CD4-positive, alpha-beta T cell (primary cell): ENCODE data around the gene PPL. TPM values are rescaled to one million over a fixed set of nuclear protein-coding genes. Genes with fewer than 3 reads are reported as not detected.

Source experiments
- ATAC-seq: fragments of 200-7000 bp; cut with Tn5 transposase; one replicate; pipeline ENCODE4 v1.10.0; 2022; ENCODE audit warnings: mild to moderate bottlenecking; ENCODE audit not compliant: poor library complexity
- CTCF ChIA-PET: fragments of 350-600 bp; sonication (Branson Sonifier 250); formaldehyde crosslinking; loops from one replicate; lab custom pipeline; 2021; ENCODE audit warnings: antibody characterized with exemption, inconsistent platforms; lab: Charles Lee
- POLR2A ChIA-PET: fragments of 350-600 bp; sonication (Branson Sonifier 250); formaldehyde crosslinking; loops from one replicate; lab custom pipeline; 2021; ENCODE audit warnings: antibody characterized with exemption, inconsistent platforms; lab: Charles Lee
- DNase-seq, 14 experiments: peaks; one replicate each; pipeline ENCODE4 v3.0.0-alpha.2; 2013 to 2020; ENCODE audit warnings: mixed read lengths in 2 of 14
- H3K27ac ChIP-seq, 2 donors: one replicate each; pipeline versions ENCODE4 v1.5.1 to v1.7.0; 2013; ENCODE audit warnings: low read length in 2 of 2, low read depth in 1 of 2, mild to moderate bottlenecking in 1 of 2
- H3K27me3 ChIP-seq, 2 experiments: 1 replicate in 1 of 2; 2 replicates in 1 of 2; pipeline versions ENCODE4 v1.6.1 to v1.7.0; 2013; ENCODE audit warnings: low read length in 2 of 2, control low read depth in 1 of 2, mild to moderate bottlenecking in 1 of 2, moderate library complexity in 1 of 2; ENCODE audit not compliant: insufficient read depth in 2 of 2, control insufficient read depth in 1 of 2
- H3K36me3 ChIP-seq: one replicate; pipeline ENCODE4 v1.6.1; 2013; ENCODE audit warnings: low read length, control low read depth; ENCODE audit not compliant: insufficient read depth
- H3K4me1 ChIP-seq: one replicate; pipeline ENCODE4 v1.6.1; 2013; ENCODE audit warnings: low read length, control low read depth; ENCODE audit not compliant: insufficient read depth
- H3K4me3 ChIP-seq: one replicate; pipeline ENCODE4 v1.5.1; 2013; ENCODE audit warnings: mild to moderate bottlenecking, low read length, moderate library complexity
- H3K9me3 ChIP-seq, 2 experiments: 1 replicate in 1 of 2; 2 replicates in 1 of 2; pipeline versions ENCODE4 v1.6.1 to v1.7.0; 2013; ENCODE audit warnings: low read length in 2 of 2, mild to moderate bottlenecking in 2 of 2, control low read depth in 1 of 2, moderate library complexity in 1 of 2; ENCODE audit not compliant: control insufficient read depth in 1 of 2, insufficient read depth in 1 of 2
- H3K27ac Mint-ChIP-seq: one replicate; pipeline ENCODE4 v1.8.0; 2020; ENCODE audit warnings: mixed read lengths
- H3K27me3 Mint-ChIP-seq: one replicate; pipeline ENCODE4 v1.8.0; 2021; ENCODE audit warnings: mixed read lengths
- H3K36me3 Mint-ChIP-seq: one replicate; pipeline ENCODE4 v1.8.0; 2021; ENCODE audit warnings: low read depth, mixed read lengths
- H3K4me1 Mint-ChIP-seq: one replicate; pipeline ENCODE4 v1.8.0; 2021; ENCODE audit warnings: low read depth, mixed read lengths
- H3K4me3 Mint-ChIP-seq: one replicate; pipeline ENCODE4 v1.8.0; 2020; ENCODE audit warnings: mild to moderate bottlenecking, mixed read lengths
- H3K9me3 Mint-ChIP-seq: one replicate; pipeline ENCODE4 v1.8.0; 2020; ENCODE audit warnings: mixed read lengths
- intact Hi-C, 2 experiments: fragments of 100-400 bp; cut with DNase I in 1 of 2; cut with micrococcal nuclease in 1 of 2; formaldehyde crosslinking; loops; one replicate each; pipeline versions ENCODE4 v1.15.1 to v1.9.0; 2023 to 2025; cut with DNase I, micrococcal nuclease
- total RNA-seq, 174 experiments: library from RNA in 2 of 174; stranded (reverse) in 2 of 174; gene quantifications; one replicate each; pipeline ENCODE4 v1.2.3 and lab custom pipeline; 2021 to 2026
- TF ChIP-seq, protein P1 (sequence below): fragments of 200-600 bp; IDR thresholded peaks from one replicate; pipeline ENCODE4 v1.8.0; 2022; ENCODE audit warnings: antibody characterized with exemption, mild to moderate bottlenecking

The PPL gene
- total RNA-seq, 2 experiments from 2014 or later, result not detected

DNA sequence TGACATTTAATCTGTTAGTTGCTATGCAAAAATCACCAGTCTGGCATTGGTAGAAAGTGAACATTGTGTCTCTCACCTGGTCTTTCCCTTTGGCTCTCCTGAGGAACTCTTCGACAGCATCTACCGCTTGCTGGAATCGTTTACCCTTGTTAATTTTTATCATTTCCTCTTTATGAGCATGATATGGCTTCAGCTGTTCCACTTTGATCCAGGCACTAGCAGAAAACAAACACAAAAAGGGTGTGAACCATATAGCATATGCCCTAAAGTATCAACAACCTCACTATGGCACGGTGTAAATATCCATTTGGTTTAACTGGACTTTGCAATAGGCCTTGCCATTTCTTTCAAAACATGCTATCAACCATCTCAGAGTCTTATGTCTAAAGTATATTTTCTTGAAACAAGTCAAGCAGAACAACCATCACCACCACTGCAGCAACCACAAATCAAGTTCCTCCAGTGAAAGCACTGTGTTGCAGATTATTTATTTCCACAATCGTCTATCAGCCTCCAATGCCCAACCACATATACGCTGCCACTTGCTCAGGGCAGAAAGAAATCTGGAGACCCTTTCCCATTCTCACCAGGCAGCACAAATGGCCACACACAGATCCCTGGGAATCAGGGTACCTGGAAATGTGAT is 104.1 kb downstream of the PPL start:
- Histone ChIP-seq H3K36me3 (peaks cover 76% of the 10 kb centered on the region), H3K4me3 (no peak overlapping the region), H3K4me1 (no peaks in the 10 kb centered on the region), H3K9me3 (no peaks in the 10 kb centered on the region), H3K27me3 (no peaks in the 10 kb centered on the region), H3K27ac (no peak overlapping the region)
- H3K27me3 Mint-ChIP-seq, result no peaks in the 10 kb centered on the region
- intact Hi-C loops, result no loop called here
- POLR2A ChIA-PET, result interaction anchor here (0.7 kb wide), 1 partner anchor 65 kb away, joined by 3 read pairs; no protein-coding TSS in a partner anchor
- no peaks in the 10 kb centered on the region for H3K9me3 Mint-ChIP-seq
- no peak overlapping the region for H3K4me3 Mint-ChIP-seq
- TF ChIP-seq, protein P1, sequence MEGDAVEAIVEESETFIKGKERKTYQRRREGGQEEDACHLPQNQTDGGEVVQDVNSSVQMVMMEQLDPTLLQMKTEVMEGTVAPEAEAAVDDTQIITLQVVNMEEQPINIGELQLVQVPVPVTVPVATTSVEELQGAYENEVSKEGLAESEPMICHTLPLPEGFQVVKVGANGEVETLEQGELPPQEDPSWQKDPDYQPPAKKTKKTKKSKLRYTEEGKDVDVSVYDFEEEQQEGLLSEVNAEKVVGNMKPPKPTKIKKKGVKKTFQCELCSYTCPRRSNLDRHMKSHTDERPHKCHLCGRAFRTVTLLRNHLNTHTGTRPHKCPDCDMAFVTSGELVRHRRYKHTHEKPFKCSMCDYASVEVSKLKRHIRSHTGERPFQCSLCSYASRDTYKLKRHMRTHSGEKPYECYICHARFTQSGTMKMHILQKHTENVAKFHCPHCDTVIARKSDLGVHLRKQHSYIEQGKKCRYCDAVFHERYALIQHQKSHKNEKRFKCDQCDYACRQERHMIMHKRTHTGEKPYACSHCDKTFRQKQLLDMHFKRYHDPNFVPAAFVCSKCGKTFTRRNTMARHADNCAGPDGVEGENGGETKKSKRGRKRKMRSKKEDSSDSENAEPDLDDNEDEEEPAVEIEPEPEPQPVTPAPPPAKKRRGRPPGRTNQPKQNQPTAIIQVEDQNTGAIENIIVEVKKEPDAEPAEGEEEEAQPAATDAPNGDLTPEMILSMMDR, result no peak
- peaks cover 5% of the 10 kb centered on the region for H3K4me1 Mint-ChIP-seq
- CTCF ChIA-PET, result no interaction called here
- peaks cover 83% of the 10 kb centered on the region for H3K36me3 Mint-ChIP-seq
- H3K27ac Mint-ChIP-seq, result no peak overlapping the region
- DNase-seq (no peak), ATAC-seq (no peak)

Other genes starting within 250 kb of the PPL start
- gene NUDT16L1, start 243.6 kb downstream of the PPL start, total RNA-seq, result 10 to 100 TPM; 75.2 to 78.9 TPM
- gene ANKS3, start 202.9 kb downstream of the PPL start, total RNA-seq, result 10 to 100 TPM; 13.5 TPM
- under 1 TPM in 1 of 2 experiments, not detected in 1; 0.25 TPM for gene DNAAF8, start 202.6 kb downstream of the PPL start, total RNA-seq
- gene ZNF500, start 170.0 kb downstream of the PPL start, total RNA-seq, result 10 to 100 TPM; 11.8 to 12.4 TPM
- gene SEPTIN12, start 148.8 kb downstream of the PPL start, total RNA-seq, result not detected
- gene SMIM22, start 141.8 kb downstream of the PPL start, total RNA-seq, result not detected
- gene ROGDI, start 134.5 kb downstream of the PPL start, total RNA-seq, result 10 to 100 TPM in 1 of 2 experiments, 1 to 10 TPM in 1; 9.4 to 11.0 TPM
- 10 to 100 TPM; 71.7 to 77.2 TPM for gene GLYR1, start 89.9 kb downstream of the PPL start, total RNA-seq
- gene UBN1, start 89.7 kb downstream of the PPL start, total RNA-seq, result 10 to 100 TPM; 45.7 to 45.8 TPM
- not detected for gene SEC14L5, start 21.2 kb upstream of the PPL start, total RNA-seq
- 10 to 100 TPM; 30.0 to 34.0 TPM for gene NAGPA, start 96.8 kb upstream of the PPL start, total RNA-seq
- not detected for gene C16orf89, start 128.8 kb upstream of the PPL start, total RNA-seq
- gene ALG1, start 134.7 kb upstream of the PPL start, total RNA-seq, result 1 to 10 TPM; 8.9 to 9.0 TPM
- gene EEF2KMT, start 160.6 kb upstream of the PPL start, total RNA-seq, result 1 to 10 TPM; 2.2 to 2.5 TPM